Thymus (tissue), 11 donors: ENCODE data around the gene CWC22. TPM values are rescaled to one million over a fixed set of nuclear protein-coding genes. Genes with fewer than 3 reads are reported as not detected.
"Not testable (repeated sequence)": the region's sequence is repeated elsewhere in the genome, so short reads cannot be mapped to it uniquely, and the experiment has no call there.

Source experiments
- DNase-seq, 9 donors: peaks; one replicate each; pipeline ENCODE4 v3.0.0-alpha.2; 2013; ENCODE audit warnings: low spot score in 9 of 9, low read depth in 6 of 9, missing footprints in 1 of 9
- H3K27ac ChIP-seq, 2 donors: one replicate each; pipeline ENCODE4 v1.5.1; 2013; ENCODE audit warnings: control low read depth in 1 of 2, low read depth in 1 of 2, low read length in 1 of 2, mild to moderate bottlenecking in 1 of 2, moderate library complexity in 1 of 2
- H3K27me3 ChIP-seq, 2 donors: one replicate each; pipeline ENCODE4 v1.5.1; 2013; ENCODE audit warnings: low read length in 1 of 2; ENCODE audit not compliant: control insufficient read depth in 2 of 2, insufficient read depth in 1 of 2
- H3K36me3 ChIP-seq, 2 donors: one replicate each; pipeline ENCODE4 v1.5.1; 2013; ENCODE audit warnings: low read length in 1 of 2, mild to moderate bottlenecking in 1 of 2, moderate library complexity in 1 of 2; ENCODE audit not compliant: control insufficient read depth in 2 of 2, insufficient read depth in 2 of 2
- H3K4me1 ChIP-seq, 2 donors: one replicate each; pipeline ENCODE4 v1.5.1; 2013; ENCODE audit warnings: low read length in 2 of 2; ENCODE audit not compliant: control insufficient read depth in 2 of 2, insufficient read depth in 2 of 2
- H3K4me3 ChIP-seq, 2 donors: one replicate each; pipeline ENCODE4 v1.5.1; 2013; ENCODE audit warnings: low read length in 2 of 2, control low read depth in 1 of 2, mild to moderate bottlenecking in 1 of 2
- H3K9me3 ChIP-seq, 2 donors: one replicate each; pipeline ENCODE4 v1.5.1; 2013; ENCODE audit warnings: low read length in 1 of 2, mild to moderate bottlenecking in 1 of 2; ENCODE audit not compliant: control insufficient read depth in 2 of 2, insufficient read depth in 1 of 2
- WGBS: extraction: QIAGEN DNeasy Blood & Tissue Kit; methylation state at CpG from one replicate; pipeline ENCODE4 v1.1.7; 2013; 5-methylcytosine and 5-hydroxymethylcytosine counted together
- polyA plus RNA-seq: library from polyadenylated mRNA; stranded (reverse); fragments of 200-250 nt; gene quantifications from one replicate; pipeline ENCODE4 v1.2.3, GENCODE V29; 2013
- total RNA-seq: library from RNA; stranded (reverse); fragments of 120-200 nt; gene quantifications from one replicate; pipeline ENCODE4 v1.2.4, GENCODE V29; 2013
- donor health status: healthy.

Gene CWC22
- total and polyA plus RNA-seq, 2 donors = 21.3 to 21.4 TPM

DNA sequence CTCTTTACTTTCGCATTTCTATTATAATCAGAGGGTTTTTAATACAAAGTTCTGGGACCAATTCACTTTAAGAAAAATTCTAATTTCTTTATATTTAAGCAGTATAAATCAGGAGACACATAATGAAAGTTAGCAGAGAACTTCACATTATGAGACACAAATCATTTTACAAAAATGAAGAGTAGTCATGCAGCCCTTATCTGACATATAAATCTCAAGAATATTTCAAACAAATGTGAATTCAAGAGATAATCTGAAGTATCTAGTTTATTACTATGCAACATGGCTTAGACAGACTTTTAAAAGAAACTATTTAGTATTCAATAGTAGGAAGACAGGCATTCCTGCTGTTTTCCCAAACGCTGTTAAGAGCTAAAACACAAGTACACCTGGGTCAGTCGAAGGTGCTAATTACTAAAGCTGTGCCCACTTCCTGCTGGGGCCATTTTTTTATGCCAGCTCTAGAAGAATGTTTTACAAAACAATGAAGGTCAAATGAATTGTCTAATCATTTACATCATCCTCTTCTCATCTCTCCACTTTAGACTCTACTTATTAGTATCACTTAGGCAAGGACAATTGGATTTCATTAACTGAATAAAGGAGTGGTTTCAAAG lies 40.2 kb downstream of the CWC22 start:
- DNase-seq = no peak
- 97% methylated on average over 3 of the region's 3 CpGs for WGBS
- no peak overlapping the region for H3K4me3 ChIP-seq
- no peaks in the 10 kb centered on the region for H3K4me1 ChIP-seq
- no peak overlapping the region for H3K27ac ChIP-seq
- H3K36me3 ChIP-seq = peaks cover 7 to 44% of the 10 kb centered on the region in 2 donors
- H3K27me3 ChIP-seq = no peaks in the 10 kb centered on the region
- H3K9me3 ChIP-seq = no peaks in the 10 kb centered on the region

- Histone ChIP-seq H3K4me3 (no peak overlapping the region), H3K27me3 (no peaks in the 10 kb centered on the region), H3K4me1 (no peaks in the 10 kb centered on the region), H3K9me3 (no peaks in the 10 kb centered on the region), H3K36me3 (peaks cover 7 to 43% of the 10 kb centered on the region in 2 donors), H3K27ac (no peak overlapping the region)
- WGBS = 95% methylated on average over 7 of the region's 7 CpGs
- DNase-seq = no peak
Measured at GRCh38 chr2:179965291-179966258, 41.5 kb downstream of the CWC22 start.

GRCh38 chr2:179963626-179964025 lies 43.5 kb downstream of the CWC22 start:
- Histone ChIP-seq H3K4me3 (no peak overlapping the region), H3K27ac (no peak overlapping the region), H3K36me3 (peaks cover 7 to 39% of the 10 kb centered on the region in 2 donors), H3K9me3 (no peaks in the 10 kb centered on the region), H3K4me1 (no peaks in the 10 kb centered on the region), H3K27me3 (no peaks in the 10 kb centered on the region)
- DNase-seq = no peak
- WGBS = over 99% methylated on average over 4 of the region's 4 CpGs

GRCh38 chr2:179958251-179958650 lies 48.8 kb downstream of the CWC22 start:
- H3K36me3 ChIP-seq = peaks cover 4 to 27% of the 10 kb centered on the region in 2 donors
- H3K4me1 ChIP-seq = not testable (repeated sequence)

GRCh38 chr2:179954026-179954425 lies 53.1 kb downstream of the CWC22 start:
- Histone ChIP-seq H3K4me3 (no peak overlapping the region), H3K36me3 (peaks cover 15 to 46% of the 10 kb centered on the region in 2 donors), H3K4me1 (no peaks in the 10 kb centered on the region), H3K9me3 (no peaks in the 10 kb centered on the region), H3K27me3 (no peaks in the 10 kb centered on the region), H3K27ac (no peak overlapping the region)
- no peak for DNase-seq
- 98% methylated on average over 4 of the region's 4 CpGs for WGBS

More at GRCh38 chr2:179958251-179958650, 48.8 kb downstream of the CWC22 start:
- DNase-seq, H3K9me3 ChIP-seq, H3K4me3 ChIP-seq, H3K27ac ChIP-seq, H3K27me3 ChIP-seq: not testable (repeated sequence)
- WGBS = 97% methylated on average over 4 of the region's 4 CpGs

GRCh38 chr2:179953359-179953758 lies 53.7 kb downstream of the CWC22 start:
- Histone ChIP-seq H3K4me1 (no peaks in the 10 kb centered on the region), H3K27me3 (no peaks in the 10 kb centered on the region), H3K36me3 (peaks cover 15 to 51% of the 10 kb centered on the region in 2 donors), H3K4me3 (no peak overlapping the region), H3K27ac (no peak overlapping the region), H3K9me3 (no peaks in the 10 kb centered on the region)
- DNase-seq = no peak
- WGBS = 97% methylated on average over 1 of the region's 1 CpG

DNA sequence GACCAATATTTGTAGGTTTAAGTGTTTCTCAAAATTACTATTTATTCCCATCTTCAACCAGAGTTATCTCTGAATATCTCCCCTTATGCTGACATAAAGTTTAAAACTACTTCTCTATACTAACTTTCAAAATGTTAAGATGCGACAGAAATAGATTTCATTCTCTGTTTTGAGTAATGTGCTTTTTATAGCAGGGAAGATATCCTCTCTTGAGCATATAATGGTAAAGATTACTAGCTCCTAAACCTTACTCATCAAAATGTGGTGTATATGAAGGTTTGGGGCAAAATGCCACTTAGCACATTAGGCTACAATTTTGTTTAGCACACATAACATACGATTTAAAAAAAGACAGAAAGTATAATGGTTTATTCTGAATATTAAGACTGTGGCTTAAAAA lies 54.4 kb downstream of the CWC22 start:
- DNase-seq = no peak
- Histone ChIP-seq H3K27me3 (no peaks in the 10 kb centered on the region), H3K4me1 (no peaks in the 10 kb centered on the region), H3K27ac (no peak overlapping the region), H3K36me3 (peaks cover 15 to 54% of the 10 kb centered on the region in 2 donors), H3K4me3 (no peak overlapping the region), H3K9me3 (no peaks in the 10 kb centered on the region)
- 96% methylated on average over 2 of the region's 2 CpGs for WGBS

GRCh38 chr2:179951680-179952079 lies 55.4 kb downstream of the CWC22 start:
- Histone ChIP-seq H3K27me3 (no peaks in the 10 kb centered on the region), H3K27ac (no peak overlapping the region), H3K36me3 (peaks cover 12 to 57% of the 10 kb centered on the region in 2 donors), H3K9me3 (no peaks in the 10 kb centered on the region), H3K4me1 (no peaks in the 10 kb centered on the region), H3K4me3 (no peak overlapping the region)
- WGBS = 100% methylated on average over 1 of the region's 1 CpG
- no peak for DNase-seq

DNA sequence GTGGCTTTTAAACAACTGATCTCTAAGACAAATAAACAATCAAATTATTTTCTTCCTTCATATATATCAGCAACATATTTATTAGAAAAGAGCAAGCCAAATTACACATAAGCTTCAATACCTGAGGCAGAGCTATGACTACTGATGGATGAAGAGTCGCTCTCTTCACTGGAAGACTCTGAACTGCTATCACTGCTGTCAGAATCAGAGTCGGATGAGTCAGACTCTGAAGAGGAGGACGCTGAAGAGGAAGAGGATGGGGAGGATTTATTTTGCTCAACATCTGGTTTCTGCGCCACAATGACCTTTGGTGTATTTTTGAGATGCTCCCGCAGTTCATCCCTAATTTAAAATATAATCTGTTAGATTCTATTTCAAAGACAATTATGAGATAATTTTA lies 56.7 kb downstream of the CWC22 start:
- no peaks in the 10 kb centered on the region for H3K27me3 ChIP-seq
- H3K36me3 ChIP-seq = peaks cover 16 to 64% of the 10 kb centered on the region in 2 donors
- H3K4me3 ChIP-seq = no peak overlapping the region
- DNase-seq = no peak
- H3K27ac ChIP-seq = no peak overlapping the region
- H3K9me3 ChIP-seq = no peaks in the 10 kb centered on the region
- WGBS = 84% methylated on average over 5 of the region's 5 CpGs
- no peaks in the 10 kb centered on the region for H3K4me1 ChIP-seq
